Measurements from ENCODE around the gene FXYD5. TPM values are rescaled to one million over a fixed set of nuclear protein-coding genes. Genes with fewer than 3 reads are reported as not detected.
"Not testable (repeated sequence)": the region's sequence is repeated elsewhere in the genome, so short reads cannot be mapped to it uniquely, and the experiment has no call there.

Gene FXYD5
- total RNA-seq, 1 donor from 2014 or later: 81.0 TPM

- Mint-ChIP-seq H3K27me3 (ENCODE audit: unreplicated experiment) (peaks cover 13% of the 10 kb centered on the region), H3K4me3 (ENCODE audit: unreplicated experiment) (no peak overlapping the region), H3K36me3 (ENCODE audit: unreplicated experiment) (no peaks in the 10 kb centered on the region), H3K27ac (ENCODE audit: unreplicated experiment) (no peak overlapping the region), H3K4me1 (ENCODE audit: unreplicated experiment) (peaks cover 36% of the 10 kb centered on the region), H3K9me3 (ENCODE audit: unreplicated experiment) (no peaks in the 10 kb centered on the region)
- no peak for DNase-seq (ENCODE audit: extremely low spot score, unreplicated experiment)
- no peak for TF ChIP-seq CTCF (IDR thresholded peaks at IDR 0.05)
Observed at GRCh38 chr19:35146746-35147459, 7.6 kb upstream of the FXYD5 start.

- DNase-seq (ENCODE audit: extremely low spot score, unreplicated experiment): no peak
- no peak for TF ChIP-seq CTCF (IDR thresholded peaks at IDR 0.05)
- H3K4me1 Mint-ChIP-seq (ENCODE audit: unreplicated experiment): peaks cover 44% of the 10 kb centered on the region
- no peak overlapping the region for H3K4me3 Mint-ChIP-seq (ENCODE audit: unreplicated experiment)
- H3K27me3 Mint-ChIP-seq (ENCODE audit: unreplicated experiment): peaks cover 2% of the 10 kb centered on the region
- no peaks in the 10 kb centered on the region for H3K36me3 Mint-ChIP-seq (ENCODE audit: unreplicated experiment)
- H3K27ac Mint-ChIP-seq (ENCODE audit: unreplicated experiment): no peak overlapping the region
- H3K9me3 Mint-ChIP-seq (ENCODE audit: unreplicated experiment): no peaks in the 10 kb centered on the region
Observed at GRCh38 chr19:35149463-35149862, 5.1 kb upstream of the FXYD5 start.

GRCh38 chr19:35150445-35150844 is 4.1 kb upstream of the FXYD5 start:
- H3K27me3 Mint-ChIP-seq (ENCODE audit: unreplicated experiment): no peaks in the 10 kb centered on the region
- peaks cover 50% of the 10 kb centered on the region for H3K4me1 Mint-ChIP-seq (ENCODE audit: unreplicated experiment)
- H3K36me3 Mint-ChIP-seq (ENCODE audit: unreplicated experiment): no peaks in the 10 kb centered on the region

DNA sequence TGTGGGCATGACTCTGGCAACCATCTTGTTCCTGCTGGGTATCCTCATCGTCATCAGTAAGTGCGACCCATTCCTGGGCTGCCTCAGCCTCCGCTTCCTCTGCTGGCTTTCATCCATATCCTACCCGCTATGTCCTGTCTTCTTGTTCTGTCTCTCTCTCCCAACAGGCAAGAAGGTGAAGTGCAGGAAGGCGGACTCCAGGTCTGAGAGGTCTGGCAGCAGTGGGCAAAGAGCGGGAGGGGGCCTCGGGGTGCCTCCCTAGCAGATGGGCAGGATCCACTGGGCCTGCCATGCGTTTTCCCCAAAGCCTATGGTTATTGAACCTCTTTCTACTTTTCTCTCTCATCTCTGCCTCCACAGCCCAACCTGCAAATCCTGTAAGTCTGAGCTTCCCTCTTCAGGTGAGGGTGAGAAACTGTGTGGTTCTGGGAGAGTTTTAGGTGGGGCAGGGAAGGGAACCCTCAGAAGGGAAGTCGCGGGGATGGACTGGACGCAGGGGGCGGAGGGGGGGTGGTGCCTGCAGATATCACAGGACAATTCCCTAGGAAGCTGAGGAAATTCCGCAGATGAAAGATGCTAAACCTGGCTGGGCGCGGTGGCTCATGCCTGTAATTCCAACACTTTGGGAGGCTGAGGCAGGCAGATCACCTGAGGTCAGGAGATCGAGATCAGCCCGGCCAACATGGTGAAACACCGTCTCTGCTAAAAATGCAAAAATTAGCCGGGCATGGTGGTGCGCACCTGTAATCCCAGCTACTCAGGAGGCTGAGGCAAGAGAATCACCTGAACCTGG is 3.1 kb upstream of the FXYD5 start:
- Mint-ChIP-seq H3K4me3 (ENCODE audit: unreplicated experiment) (no peak overlapping the region), H3K27me3 (ENCODE audit: unreplicated experiment) (no peaks in the 10 kb centered on the region), H3K4me1 (ENCODE audit: unreplicated experiment) (peaks cover 56% of the 10 kb centered on the region), H3K9me3 (ENCODE audit: unreplicated experiment) (no peaks in the 10 kb centered on the region), H3K36me3 (ENCODE audit: unreplicated experiment) (no peaks in the 10 kb centered on the region), H3K27ac (ENCODE audit: unreplicated experiment) (no peak overlapping the region)
- DNase-seq (ENCODE audit: extremely low spot score, unreplicated experiment): no peak
- TF ChIP-seq CTCF (IDR thresholded peaks at IDR 0.05): no peak

More at GRCh38 chr19:35150445-35150844, 4.1 kb upstream of the FXYD5 start:
- Mint-ChIP-seq H3K27ac (ENCODE audit: unreplicated experiment) (no peak overlapping the region), H3K9me3 (ENCODE audit: unreplicated experiment) (no peaks in the 10 kb centered on the region), H3K4me3 (ENCODE audit: unreplicated experiment) (no peak overlapping the region)
- TF ChIP-seq CTCF (IDR thresholded peaks at IDR 0.05): no peak
- no peak for DNase-seq (ENCODE audit: extremely low spot score, unreplicated experiment)

GRCh38 chr19:35153129-35153522 is 1.4 kb upstream of the FXYD5 start:
- not testable (repeated sequence) for H3K36me3 Mint-ChIP-seq (ENCODE audit: unreplicated experiment); H3K27ac Mint-ChIP-seq (ENCODE audit: unreplicated experiment); H3K27me3 Mint-ChIP-seq (ENCODE audit: unreplicated experiment); DNase-seq (ENCODE audit: extremely low spot score, unreplicated experiment); H3K9me3 Mint-ChIP-seq (ENCODE audit: unreplicated experiment)
- Mint-ChIP-seq H3K4me3 (ENCODE audit: unreplicated experiment) (peak overlapping the region; percentile 96), H3K4me1 (ENCODE audit: unreplicated experiment) (peaks cover 52% of the 10 kb centered on the region)

All from osteocyte (in vitro differentiated cells).